Measurements from ENCODE around the gene B4GALT6. TPM values are rescaled to one million over a fixed set of nuclear protein-coding genes. Genes with fewer than 3 reads are reported as not detected.

B4GALT6 gene
- polyA plus RNA-seq, 2 donors: 1.2 to 2.4 TPM

GRCh38 chr18:31666055-31666454 is 18.3 kb downstream of the B4GALT6 start:
- no peaks in the 10 kb centered on the region for H3K9me3 ChIP-seq (ENCODE audit: control insufficient read depth in 2 of 2, insufficient read depth in 1 of 2, low read depth in 1 of 2, low read length in 1 of 2)
- 74 to 79% methylated on average over 5 of the region's 5 CpGs for WGBS, 2 donors
- no peaks in the 10 kb centered on the region for H3K27me3 ChIP-seq (ENCODE audit: control insufficient read depth in 1 of 2, insufficient read depth in 2 of 2, low read length in 2 of 2)
- H3K4me1 ChIP-seq (ENCODE audit: control insufficient read depth in 2 of 2, insufficient read depth in 2 of 2, low read length in 1 of 2): no peaks in the 10 kb centered on the region
- H3K36me3 ChIP-seq (ENCODE audit: control insufficient read depth in 2 of 2, insufficient read depth in 2 of 2, low read length in 1 of 2): no peaks in the 10 kb centered on the region
- no peak overlapping the region for H3K27ac ChIP-seq (ENCODE audit: low read depth in 2 of 2, low read length in 1 of 2)
- H3K4me3 ChIP-seq (ENCODE audit: low read depth in 1 of 2, low read length in 2 of 2): no peak overlapping the region

GRCh38 chr18:31664101-31664500 is 20.3 kb downstream of the B4GALT6 start:
- Histone ChIP-seq H3K27ac (ENCODE audit: low read depth in 2 of 2, low read length in 1 of 2) (no peak overlapping the region), H3K4me1 (ENCODE audit: control insufficient read depth in 2 of 2, insufficient read depth in 2 of 2, low read length in 1 of 2) (no peaks in the 10 kb centered on the region), H3K36me3 (ENCODE audit: control insufficient read depth in 2 of 2, insufficient read depth in 2 of 2, low read length in 1 of 2) (no peaks in the 10 kb centered on the region), H3K27me3 (ENCODE audit: control insufficient read depth in 1 of 2, insufficient read depth in 2 of 2, low read length in 2 of 2) (no peaks in the 10 kb centered on the region), H3K9me3 (ENCODE audit: control insufficient read depth in 2 of 2, insufficient read depth in 1 of 2, low read depth in 1 of 2, low read length in 1 of 2) (no peaks in the 10 kb centered on the region), H3K4me3 (ENCODE audit: low read depth in 1 of 2, low read length in 2 of 2) (no peak overlapping the region)
- WGBS, 2 donors: 96 to 100% methylated on average over 1 of the region's 1 CpG

GRCh38 chr18:31661965-31662364 is 22.4 kb downstream of the B4GALT6 start:
- H3K27ac ChIP-seq (ENCODE audit: low read depth in 2 of 2, low read length in 1 of 2): no peak overlapping the region
- whole genome bisulfite sequencing, 2 donors: 66 to 83% methylated on average over 3 of the region's 3 CpGs
- H3K36me3 ChIP-seq (ENCODE audit: control insufficient read depth in 2 of 2, insufficient read depth in 2 of 2, low read length in 1 of 2): no peaks in the 10 kb centered on the region
- no peaks in the 10 kb centered on the region for H3K9me3 ChIP-seq (ENCODE audit: control insufficient read depth in 2 of 2, insufficient read depth in 1 of 2, low read depth in 1 of 2, low read length in 1 of 2)
- no peak overlapping the region for H3K4me3 ChIP-seq (ENCODE audit: low read depth in 1 of 2, low read length in 2 of 2)
- H3K4me1 ChIP-seq (ENCODE audit: control insufficient read depth in 2 of 2, insufficient read depth in 2 of 2, low read length in 1 of 2): no peaks in the 10 kb centered on the region
- H3K27me3 ChIP-seq (ENCODE audit: control insufficient read depth in 1 of 2, insufficient read depth in 2 of 2, low read length in 2 of 2): no peaks in the 10 kb centered on the region

- 93 to 96% methylated on average over 4 of the region's 4 CpGs for WGBS, 2 donors
- H3K9me3 ChIP-seq (ENCODE audit: control insufficient read depth in 2 of 2, insufficient read depth in 1 of 2, low read depth in 1 of 2, low read length in 1 of 2): no peaks in the 10 kb centered on the region
- H3K27ac ChIP-seq (ENCODE audit: low read depth in 2 of 2, low read length in 1 of 2): no peak overlapping the region
- H3K27me3 ChIP-seq (ENCODE audit: control insufficient read depth in 1 of 2, insufficient read depth in 2 of 2, low read length in 2 of 2): no peaks in the 10 kb centered on the region
- no peaks in the 10 kb centered on the region for H3K36me3 ChIP-seq (ENCODE audit: control insufficient read depth in 2 of 2, insufficient read depth in 2 of 2, low read length in 1 of 2)
- H3K4me1 ChIP-seq (ENCODE audit: control insufficient read depth in 2 of 2, insufficient read depth in 2 of 2, low read length in 1 of 2): no peaks in the 10 kb centered on the region
- H3K4me3 ChIP-seq (ENCODE audit: low read depth in 1 of 2, low read length in 2 of 2): no peak overlapping the region
These were observed 23.6 kb downstream of the B4GALT6 start for GRCh38 chr18:31660763-31661162.

GRCh38 chr18:31659576-31660177 is 24.7 kb downstream of the B4GALT6 start:
- Histone ChIP-seq H3K9me3 (ENCODE audit: control insufficient read depth in 2 of 2, insufficient read depth in 1 of 2, low read depth in 1 of 2, low read length in 1 of 2) (no peaks in the 10 kb centered on the region), H3K27ac (ENCODE audit: low read depth in 2 of 2, low read length in 1 of 2) (no peak overlapping the region), H3K4me3 (ENCODE audit: low read depth in 1 of 2, low read length in 2 of 2) (no peak overlapping the region), H3K4me1 (ENCODE audit: control insufficient read depth in 2 of 2, insufficient read depth in 2 of 2, low read length in 1 of 2) (no peaks in the 10 kb centered on the region), H3K27me3 (ENCODE audit: control insufficient read depth in 1 of 2, insufficient read depth in 2 of 2, low read length in 2 of 2) (no peaks in the 10 kb centered on the region), H3K36me3 (ENCODE audit: control insufficient read depth in 2 of 2, insufficient read depth in 2 of 2, low read length in 1 of 2) (no peaks in the 10 kb centered on the region)
- 78 to 93% methylated on average over 1 of the region's 1 CpG for WGBS, 2 donors

GRCh38 chr18:31658670-31659575 is 25.5 kb downstream of the B4GALT6 start:
- H3K36me3 ChIP-seq (ENCODE audit: control insufficient read depth in 2 of 2, insufficient read depth in 2 of 2, low read length in 1 of 2): no peaks in the 10 kb centered on the region
- H3K4me3 ChIP-seq (ENCODE audit: low read depth in 1 of 2, low read length in 2 of 2): no peak overlapping the region
- no peaks in the 10 kb centered on the region for H3K4me1 ChIP-seq (ENCODE audit: control insufficient read depth in 2 of 2, insufficient read depth in 2 of 2, low read length in 1 of 2)
- no peaks in the 10 kb centered on the region for H3K27me3 ChIP-seq (ENCODE audit: control insufficient read depth in 1 of 2, insufficient read depth in 2 of 2, low read length in 2 of 2)
- H3K9me3 ChIP-seq (ENCODE audit: control insufficient read depth in 2 of 2, insufficient read depth in 1 of 2, low read depth in 1 of 2, low read length in 1 of 2): no peaks in the 10 kb centered on the region
- no peak overlapping the region for H3K27ac ChIP-seq (ENCODE audit: low read depth in 2 of 2, low read length in 1 of 2)
- 74 to 76% methylated on average over 10 of the region's 10 CpGs for WGBS, 2 donors

GRCh38 chr18:31657823-31658669 is 26.3 kb downstream of the B4GALT6 start:
- WGBS, 2 donors: 70 to 75% methylated on average over 12 of the region's 12 CpGs
- H3K27ac ChIP-seq (ENCODE audit: low read depth in 2 of 2, low read length in 1 of 2): no peak overlapping the region

GRCh38 chr18:31656754-31657153 is 27.6 kb downstream of the B4GALT6 start:
- no peak overlapping the region for H3K27ac ChIP-seq (ENCODE audit: low read depth in 2 of 2, low read length in 1 of 2)
- no peaks in the 10 kb centered on the region for H3K36me3 ChIP-seq (ENCODE audit: control insufficient read depth in 2 of 2, insufficient read depth in 2 of 2, low read length in 1 of 2)
- WGBS, 2 donors: 87 to 90% methylated on average over 2 of the region's 2 CpGs
- no peaks in the 10 kb centered on the region for H3K9me3 ChIP-seq (ENCODE audit: control insufficient read depth in 2 of 2, insufficient read depth in 1 of 2, low read depth in 1 of 2, low read length in 1 of 2)
- peaks cover 0 to 3% of the 10 kb centered on the region in 2 donors for H3K4me1 ChIP-seq (ENCODE audit: control insufficient read depth in 2 of 2, insufficient read depth in 2 of 2, low read length in 1 of 2)
- no peaks in the 10 kb centered on the region for H3K27me3 ChIP-seq (ENCODE audit: control insufficient read depth in 1 of 2, insufficient read depth in 2 of 2, low read length in 2 of 2)
- H3K4me3 ChIP-seq (ENCODE audit: low read depth in 1 of 2, low read length in 2 of 2): no peak overlapping the region

More at GRCh38 chr18:31657823-31658669, 26.3 kb downstream of the B4GALT6 start:
- no peak overlapping the region for H3K4me3 ChIP-seq (ENCODE audit: low read depth in 1 of 2, low read length in 2 of 2)
- H3K9me3 ChIP-seq (ENCODE audit: control insufficient read depth in 2 of 2, insufficient read depth in 1 of 2, low read depth in 1 of 2, low read length in 1 of 2): no peaks in the 10 kb centered on the region
- peaks cover 0 to 3% of the 10 kb centered on the region in 2 donors for H3K4me1 ChIP-seq (ENCODE audit: control insufficient read depth in 2 of 2, insufficient read depth in 2 of 2, low read length in 1 of 2)
- no peaks in the 10 kb centered on the region for H3K27me3 ChIP-seq (ENCODE audit: control insufficient read depth in 1 of 2, insufficient read depth in 2 of 2, low read length in 2 of 2)
- H3K36me3 ChIP-seq (ENCODE audit: control insufficient read depth in 2 of 2, insufficient read depth in 2 of 2, low read length in 1 of 2): no peaks in the 10 kb centered on the region

GRCh38 chr18:31655354-31655753 is 29.0 kb downstream of the B4GALT6 start:
- WGBS, 2 donors: 77 to 96% methylated on average over 4 of the region's 4 CpGs
- Histone ChIP-seq H3K4me1 (ENCODE audit: control insufficient read depth in 2 of 2, insufficient read depth in 2 of 2, low read length in 1 of 2) (peaks cover 0 to 3% of the 10 kb centered on the region in 2 donors), H3K4me3 (ENCODE audit: low read depth in 1 of 2, low read length in 2 of 2) (no peak overlapping the region), H3K9me3 (ENCODE audit: control insufficient read depth in 2 of 2, insufficient read depth in 1 of 2, low read depth in 1 of 2, low read length in 1 of 2) (no peaks in the 10 kb centered on the region), H3K36me3 (ENCODE audit: control insufficient read depth in 2 of 2, insufficient read depth in 2 of 2, low read length in 1 of 2) (no peaks in the 10 kb centered on the region), H3K27me3 (ENCODE audit: control insufficient read depth in 1 of 2, insufficient read depth in 2 of 2, low read length in 2 of 2) (no peaks in the 10 kb centered on the region), H3K27ac (ENCODE audit: low read depth in 2 of 2, low read length in 1 of 2) (no peak overlapping the region)
